ENCODE results near the gene TMPRSS15.

Gene TMPRSS15

GRCh38 chr21:18275781-18276180 lies 127.8 kb downstream of the TMPRSS15 start:
- TF ChIP-seq ELF4 (IDR thresholded peaks at IDR 0.05) (no peak), L3MBTL2 (conservative IDR thresholded peaks at IDR 0.05) (no peak), ZNF384 (IDR thresholded peaks at IDR 0.05) (no peak), BHLHE40 (IDR thresholded peaks at IDR 0.05; ENCODE audit: borderline replicate concordance) (no peak), NFRKB (IDR thresholded peaks at IDR 0.05) (no peak), SP1 (IDR thresholded peaks at IDR 0.05) (no peak), HDGF (IDR thresholded peaks at IDR 0.05; ENCODE audit: borderline replicate concordance) (no peak), TARDBP (IDR thresholded peaks at IDR 0.05) (no peak), SUZ12 (IDR thresholded peaks at IDR 0.05) (no peak), CTBP1 (IDR thresholded peaks at IDR 0.05; ENCODE audit: borderline replicate concordance) (no peak), LEF1 (IDR thresholded peaks at IDR 0.05; ENCODE audit: borderline replicate concordance) (no peak), FOXK2 (IDR thresholded peaks at IDR 0.05) (no peak), FOXA1 (IDR thresholded peaks at IDR 0.05) (no peak), PKNOX1 (IDR thresholded peaks at IDR 0.05) (no peak), FOXM1 (IDR thresholded peaks at IDR 0.05; ENCODE audit: borderline replicate concordance) (no peak), ARNT (IDR thresholded peaks at IDR 0.05) (no peak)
- POLR2A ChIA-PET = no interaction called here
- DNase-seq (ENCODE audit: extremely low spot score) = no peak
- CTCF ChIA-PET = interaction anchor here (0.9 kb wide), 1 partner anchor 24 kb away, joined by 3 read pairs; no protein-coding TSS in a partner anchor

- POLR2A ChIA-PET = no interaction called here
- no peak for DNase-seq (ENCODE audit: extremely low spot score)
- CTCF ChIA-PET = no interaction called here
- no peak for TF ChIP-seq ZNF384 (IDR thresholded peaks at IDR 0.05)
Observed at GRCh38 chr21:18274370-18274769, 129.2 kb downstream of the TMPRSS15 start.

GRCh38 chr21:18273400-18273799 lies 130.2 kb downstream of the TMPRSS15 start:
- ChIA-PET CTCF (no interaction called here), POLR2A (no interaction called here)
- TF ChIP-seq BHLHE40 (IDR thresholded peaks at IDR 0.05; ENCODE audit: borderline replicate concordance) (no peak), HDGF (IDR thresholded peaks at IDR 0.05; ENCODE audit: borderline replicate concordance) (no peak), TARDBP (IDR thresholded peaks at IDR 0.05) (no peak), ARNT (IDR thresholded peaks at IDR 0.05) (no peak), FOXA1 (IDR thresholded peaks at IDR 0.05) (no peak), SUZ12 (IDR thresholded peaks at IDR 0.05) (no peak), LEF1 (IDR thresholded peaks at IDR 0.05; ENCODE audit: borderline replicate concordance) (no peak), ZNF384 (IDR thresholded peaks at IDR 0.05) (no peak), PKNOX1 (IDR thresholded peaks at IDR 0.05) (no peak), L3MBTL2 (conservative IDR thresholded peaks at IDR 0.05) (no peak), ELF4 (IDR thresholded peaks at IDR 0.05) (no peak), FOXM1 (IDR thresholded peaks at IDR 0.05; ENCODE audit: borderline replicate concordance) (no peak), FOXK2 (IDR thresholded peaks at IDR 0.05) (no peak), SP1 (IDR thresholded peaks at IDR 0.05) (no peak)
- no peak for DNase-seq (ENCODE audit: extremely low spot score)

GRCh38 chr21:18269856-18270255 lies 133.7 kb downstream of the TMPRSS15 start:
- ChIA-PET POLR2A (no interaction called here), CTCF (no interaction called here)
- TF ChIP-seq SUZ12 (IDR thresholded peaks at IDR 0.05) (no peak), PKNOX1 (IDR thresholded peaks at IDR 0.05) (no peak), ELF4 (IDR thresholded peaks at IDR 0.05) (no peak), BHLHE40 (IDR thresholded peaks at IDR 0.05; ENCODE audit: borderline replicate concordance) (no peak), ARNT (IDR thresholded peaks at IDR 0.05) (no peak), FOXA1 (IDR thresholded peaks at IDR 0.05) (no peak), LEF1 (IDR thresholded peaks at IDR 0.05; ENCODE audit: borderline replicate concordance) (no peak), FOXK2 (IDR thresholded peaks at IDR 0.05) (no peak), TARDBP (IDR thresholded peaks at IDR 0.05) (no peak), CTBP1 (IDR thresholded peaks at IDR 0.05; ENCODE audit: borderline replicate concordance) (no peak), L3MBTL2 (conservative IDR thresholded peaks at IDR 0.05) (no peak), FOXM1 (IDR thresholded peaks at IDR 0.05; ENCODE audit: borderline replicate concordance) (no peak)

GRCh38 chr21:18268906-18269305 lies 134.7 kb downstream of the TMPRSS15 start:
- TF ChIP-seq FOXM1 (IDR thresholded peaks at IDR 0.05; ENCODE audit: borderline replicate concordance) (no peak), HDGF (IDR thresholded peaks at IDR 0.05; ENCODE audit: borderline replicate concordance) (no peak), ZNF384 (IDR thresholded peaks at IDR 0.05) (no peak), L3MBTL2 (conservative IDR thresholded peaks at IDR 0.05) (no peak), BHLHE40 (IDR thresholded peaks at IDR 0.05; ENCODE audit: borderline replicate concordance) (no peak), SUZ12 (IDR thresholded peaks at IDR 0.05) (no peak), LEF1 (IDR thresholded peaks at IDR 0.05; ENCODE audit: borderline replicate concordance) (no peak), SP1 (IDR thresholded peaks at IDR 0.05) (no peak), ARNT (IDR thresholded peaks at IDR 0.05) (no peak), ELF4 (IDR thresholded peaks at IDR 0.05) (no peak), FOXA1 (IDR thresholded peaks at IDR 0.05) (no peak), FOXK2 (IDR thresholded peaks at IDR 0.05) (no peak), TARDBP (IDR thresholded peaks at IDR 0.05) (no peak), PKNOX1 (IDR thresholded peaks at IDR 0.05) (no peak), NFRKB (IDR thresholded peaks at IDR 0.05) (no peak), CTBP1 (IDR thresholded peaks at IDR 0.05; ENCODE audit: borderline replicate concordance) (no peak)
- CTCF ChIA-PET = no interaction called here
- POLR2A ChIA-PET = no interaction called here
- no peak for DNase-seq (ENCODE audit: extremely low spot score)

More at GRCh38 chr21:18269856-18270255, 133.7 kb downstream of the TMPRSS15 start:
- DNase-seq (ENCODE audit: extremely low spot score) = no peak

GRCh38 chr21:18267496-18267895 lies 136.1 kb downstream of the TMPRSS15 start:
- ChIA-PET POLR2A (no interaction called here), CTCF (no interaction called here)
- TF ChIP-seq SP1 (IDR thresholded peaks at IDR 0.05) (no peak), BHLHE40 (IDR thresholded peaks at IDR 0.05; ENCODE audit: borderline replicate concordance) (no peak), CTBP1 (IDR thresholded peaks at IDR 0.05; ENCODE audit: borderline replicate concordance) (no peak), ARNT (IDR thresholded peaks at IDR 0.05) (no peak)
- no peak for DNase-seq (ENCODE audit: extremely low spot score)

Measured in HEK293T (cell line).